Liver (tissue), 3 donors: ENCODE data around the gene MDP1.

Experiments
- GABPA ChIP-seq, 2 donors: IDR thresholded peaks in 1 of 2; conservative IDR thresholded peaks in 1 of 2; 2 replicates each; pipeline ENCODE4 v1.6.1; 2016; ENCODE audit warnings: antibody characterized with exemption in 2 of 2, mild to moderate bottlenecking in 1 of 2, moderate library complexity in 1 of 2
- HNF4A ChIP-seq, 2 donors: conservative IDR thresholded peaks; 2 replicates each; pipeline ENCODE4 v1.6.1; 2016; ENCODE audit warnings: antibody characterized with exemption in 2 of 2, mild to moderate bottlenecking in 2 of 2
- JUND ChIP-seq, 2 donors: IDR thresholded peaks; 2 replicates each; pipeline ENCODE4 v1.6.1; 2016; ENCODE audit warnings: antibody characterized with exemption in 2 of 2
- MAX ChIP-seq: IDR thresholded peaks from 2 replicates; pipeline ENCODE4 v1.6.1; 2016; ENCODE audit warnings: antibody characterized with exemption
- RXRA ChIP-seq, 2 donors: IDR thresholded peaks; 2 replicates each; pipeline ENCODE4 v1.6.1; 2017 to 2018; ENCODE audit warnings: antibody characterized with exemption in 2 of 2, mild to moderate bottlenecking in 1 of 2
- TAF1 ChIP-seq: conservative IDR thresholded peaks from 2 replicates; pipeline ENCODE4 v1.6.1; 2016; ENCODE audit warnings: antibody characterized with exemption, mild to moderate bottlenecking
- TF ChIP-seq, protein P1 (sequence below): fragments of 150-350 bp; IDR thresholded peaks from 2 replicates; pipeline ENCODE4 v1.5.1; 2017; ENCODE audit warnings: improper control_type of control experiment, low read depth, low read length; ENCODE audit not compliant: missing input control
- donor health status: healthy.
- donor health status: healthy.

DNA sequence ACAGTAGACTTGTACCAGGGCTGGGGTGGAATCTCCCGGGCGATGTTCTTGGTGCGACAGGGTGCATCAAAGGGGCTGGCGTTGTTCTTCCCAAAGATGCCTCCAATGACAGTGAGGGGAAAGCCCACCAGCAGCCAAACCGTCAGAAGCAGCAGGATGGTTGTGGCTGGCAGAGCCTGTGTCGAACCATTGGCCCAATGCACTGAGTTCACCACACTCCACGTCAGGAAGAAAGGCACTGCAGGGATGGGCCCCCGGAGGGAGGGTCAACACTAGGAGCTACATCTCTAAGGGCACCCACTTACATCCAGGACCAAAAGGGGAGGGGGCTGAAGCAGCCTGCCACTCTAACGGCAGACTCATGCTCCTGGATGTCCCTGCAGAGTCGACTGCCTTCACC lies 25.4 kb downstream of the MDP1 start:
- TF ChIP-seq, protein P1, sequence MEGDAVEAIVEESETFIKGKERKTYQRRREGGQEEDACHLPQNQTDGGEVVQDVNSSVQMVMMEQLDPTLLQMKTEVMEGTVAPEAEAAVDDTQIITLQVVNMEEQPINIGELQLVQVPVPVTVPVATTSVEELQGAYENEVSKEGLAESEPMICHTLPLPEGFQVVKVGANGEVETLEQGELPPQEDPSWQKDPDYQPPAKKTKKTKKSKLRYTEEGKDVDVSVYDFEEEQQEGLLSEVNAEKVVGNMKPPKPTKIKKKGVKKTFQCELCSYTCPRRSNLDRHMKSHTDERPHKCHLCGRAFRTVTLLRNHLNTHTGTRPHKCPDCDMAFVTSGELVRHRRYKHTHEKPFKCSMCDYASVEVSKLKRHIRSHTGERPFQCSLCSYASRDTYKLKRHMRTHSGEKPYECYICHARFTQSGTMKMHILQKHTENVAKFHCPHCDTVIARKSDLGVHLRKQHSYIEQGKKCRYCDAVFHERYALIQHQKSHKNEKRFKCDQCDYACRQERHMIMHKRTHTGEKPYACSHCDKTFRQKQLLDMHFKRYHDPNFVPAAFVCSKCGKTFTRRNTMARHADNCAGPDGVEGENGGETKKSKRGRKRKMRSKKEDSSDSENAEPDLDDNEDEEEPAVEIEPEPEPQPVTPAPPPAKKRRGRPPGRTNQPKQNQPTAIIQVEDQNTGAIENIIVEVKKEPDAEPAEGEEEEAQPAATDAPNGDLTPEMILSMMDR = no peak
- TF ChIP-seq JUND (IDR thresholded peaks at IDR 0.05) (no peak), GABPA (IDR thresholded peaks at IDR 0.05 in 1 of 2, conservative IDR thresholded peaks at IDR 0.05 in 1 of 2) (no peak), RXRA (IDR thresholded peaks at IDR 0.05) (no peak), TAF1 (no peak), HNF4A (conservative IDR thresholded peaks at IDR 0.05) (no peak), MAX (no peak)
